Right lobe of liver (tissue), 4 donors: Measurements from ENCODE around the gene TMPRSS2.

Experiments used
- CTCF ChIP-seq, 4 donors: fragments of 200-600 bp in 3 of 4; fragments of 450-650 bp in 1 of 4; IDR thresholded peaks; one replicate each; pipeline versions ENCODE4 v1.5.1 to v1.8.0; 2016 to 2022; ENCODE audit warnings: antibody characterized with exemption in 4 of 4, mild to moderate bottlenecking in 2 of 4
- POLR2A ChIP-seq: fragments of 450-650 bp; IDR thresholded peaks from one replicate; pipeline ENCODE4 v1.6.1; 2017; ENCODE audit warnings: antibody characterized with exemption, mild to moderate bottlenecking
- donor health status: DM: no; HTN: no; CAD: no.
- donor health status: DM: no; HTN: no; CAD: no.
- donor health status: DM: no; HTN: yes; CAD: no.

- TF ChIP-seq POLR2A: no peak
- TF ChIP-seq CTCF (IDR thresholded peaks at IDR 0.05): no peak
These were observed 39.2 kb upstream of the TMPRSS2 start for GRCh38 chr21:41547111-41547510.
